Erythroblast (primary cell): Measurements from ENCODE around the gene NFATC1.

Experiments used
- GATA1 ChIP-seq: IDR thresholded peaks from 2 replicates; pipeline ENCODE4 v1.6.1; 2011; ENCODE audit warnings: low read depth, mild to moderate bottlenecking, control low read depth, low read length, moderate library complexity
- POLR2A ChIP-seq: IDR thresholded peaks from 2 replicates; pipeline ENCODE4 v1.6.1; 2011; ENCODE audit warnings: mild to moderate bottlenecking, low read length

DNA sequence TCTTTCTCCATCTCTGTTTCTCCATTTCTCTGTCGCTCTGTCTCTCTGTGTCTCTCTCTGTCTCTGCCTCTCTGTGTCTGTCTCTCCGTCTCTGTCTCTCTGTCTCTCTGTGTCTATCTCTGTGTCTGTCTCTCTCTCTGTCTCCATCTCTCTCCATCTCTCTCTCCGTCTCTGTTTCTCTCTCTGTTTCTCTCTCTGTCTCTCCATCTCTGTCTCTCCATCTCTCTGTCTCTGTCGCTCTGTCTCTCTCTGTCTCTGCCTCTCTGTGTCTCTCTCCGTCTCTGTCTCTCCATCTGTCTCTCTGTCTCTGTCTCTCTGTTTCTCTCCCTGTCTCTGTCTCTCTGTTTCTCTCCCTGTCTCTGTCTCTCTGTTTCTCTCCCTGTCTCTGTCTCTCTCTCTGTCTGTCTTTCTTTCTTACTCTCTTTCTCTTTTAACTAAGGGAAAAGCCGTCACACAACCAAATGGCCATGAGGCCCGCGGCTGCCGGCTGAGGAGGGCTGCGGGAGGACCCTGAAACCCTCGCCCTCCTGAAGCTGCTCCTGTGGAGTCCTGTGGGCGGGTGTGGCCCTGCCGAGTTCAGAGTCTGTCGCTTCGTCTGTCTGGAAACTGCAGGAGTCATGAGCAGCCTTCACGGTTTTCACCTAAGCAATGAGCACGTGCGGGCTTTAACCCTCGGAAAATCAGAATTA, 29.3 kb downstream of the NFATC1 start:
- TF ChIP-seq POLR2A (no peak), GATA1 (no peak)
